CD4-positive, CD25-positive, alpha-beta regulatory T cell (primary cell): Measurements from ENCODE around the gene TEDC1. TPM values are rescaled to one million over a fixed set of nuclear protein-coding genes. Genes with fewer than 3 reads are reported as not detected.
"Not testable (repeated sequence)": the region's sequence is repeated elsewhere in the genome, so short reads cannot be mapped to it uniquely, and the experiment has no call there.

Experiments used
- ATAC-seq, 2 donors: fragments of 150-1000 bp; cut with Tn5 transposase; one replicate each; pipeline ENCODE4 v1.10.0; 2021; ENCODE audit warnings: low read depth in 2 of 2, moderate number of reproducible peaks in 2 of 2, moderate library complexity in 1 of 2
- DNase-seq, 3 donors: peaks; one replicate each; pipeline versions ENCODE4 v3.0.0 to v3.0.0-alpha.2; 2012 to 2022; ENCODE audit warnings: mixed read lengths in 1 of 3
- H3K27ac ChIP-seq: one replicate; pipeline ENCODE4 v1.7.0; 2013; ENCODE audit warnings: mild to moderate bottlenecking, low read length; ENCODE audit not compliant: insufficient read depth, poor library complexity, severe bottlenecking
- H3K27me3 ChIP-seq: one replicate; pipeline ENCODE4 v1.7.0; 2013; ENCODE audit warnings: low read length; ENCODE audit not compliant: control insufficient read depth, insufficient read depth
- H3K36me3 ChIP-seq: one replicate; pipeline ENCODE4 v1.7.0; 2013; ENCODE audit warnings: mild to moderate bottlenecking, low read length, moderate library complexity; ENCODE audit not compliant: control insufficient read depth, insufficient read depth
- H3K4me1 ChIP-seq: 2 replicates; pipeline ENCODE4 v1.7.0; 2013; ENCODE audit warnings: mild to moderate bottlenecking, low read length; ENCODE audit not compliant: insufficient read depth, control insufficient read depth, poor library complexity, severe bottlenecking
- H3K4me3 ChIP-seq: one replicate; pipeline ENCODE4 v1.7.0; 2013; ENCODE audit warnings: low read depth, mild to moderate bottlenecking, low read length, moderate library complexity
- H3K9me3 ChIP-seq, 2 experiments: 1 replicate in 1 of 2; 2 replicates in 1 of 2; pipeline ENCODE4 v1.7.0; 2013; ENCODE audit warnings: low read length in 2 of 2, mild to moderate bottlenecking in 1 of 2, moderate library complexity in 1 of 2; ENCODE audit not compliant: control insufficient read depth in 2 of 2
- H3K27ac Mint-ChIP-seq, 3 donors: one replicate each; pipeline ENCODE4 v1.8.0; 2020 to 2022; ENCODE audit warnings: mild to moderate bottlenecking in 3 of 3, mixed read lengths in 3 of 3, moderate library complexity in 2 of 3
- H3K27me3 Mint-ChIP-seq: one replicate; pipeline ENCODE4 v1.8.0; 2022; ENCODE audit warnings: mild to moderate bottlenecking, mixed read lengths
- H3K36me3 Mint-ChIP-seq: one replicate; pipeline ENCODE4 v1.8.0; 2020; ENCODE audit warnings: mixed read lengths
- H3K4me1 Mint-ChIP-seq, 4 donors: one replicate each; pipeline ENCODE4 v1.8.0; 2020 to 2022; ENCODE audit warnings: mixed read lengths in 4 of 4, mild to moderate bottlenecking in 1 of 4
- H3K4me3 Mint-ChIP-seq, 4 donors: one replicate each; pipeline ENCODE4 v1.8.0; 2020 to 2022; ENCODE audit warnings: mild to moderate bottlenecking in 4 of 4, mixed read lengths in 4 of 4, moderate library complexity in 3 of 4
- H3K9me3 Mint-ChIP-seq, 7 donors: one replicate each; pipeline ENCODE4 v1.8.0; 2020 to 2022; ENCODE audit warnings: mixed read lengths in 7 of 7, mild to moderate bottlenecking in 3 of 7, moderate library complexity in 2 of 7
- polyA plus RNA-seq, 4 donors: library from polyadenylated mRNA; unstranded; fragments of 300-500 nt; fragmentation: Illumina TruSeq; gene quantifications; one replicate each; pipeline ENCODE4 v1.2.3, GENCODE V29; 2021
- total RNA-seq: library from RNA; stranded (reverse); gene quantifications from one replicate; pipeline ENCODE4 v1.2.3, GENCODE V29; 2022

TEDC1 gene
- total and polyA plus RNA-seq, 5 donors from 2014 or later, result 5.5 to 118 (median 8.0) TPM

GRCh38 chr14:105537580-105538474 lies 46.8 kb downstream of the TEDC1 start:
- H3K27ac ChIP-seq, result no peak overlapping the region
- DNase-seq (peak; percentile 44 to 61 (median 55)), ATAC-seq (peak; percentile 73 to 77)
- peaks cover 0 to under 1% of the 10 kb centered on the region in 2 experiments for H3K9me3 ChIP-seq
- Mint-ChIP-seq H3K4me3 (no peak overlapping the region), H3K9me3 (peaks cover 0 to 2% (median 0%) of the 10 kb centered on the region in 7 donors), H3K27ac (peak overlapping the region in 1 of 3 donors; percentile 84), H3K36me3 (no peaks in the 10 kb centered on the region), H3K4me1 (peaks cover 0 to 2% (median 0%) of the 10 kb centered on the region in 4 donors), H3K27me3 (peaks cover 13% of the 10 kb centered on the region)
- no peak overlapping the region for H3K4me3 ChIP-seq
- no peaks in the 10 kb centered on the region for H3K27me3 ChIP-seq
- H3K36me3 ChIP-seq, result no peaks in the 10 kb centered on the region
- peaks cover 6% of the 10 kb centered on the region for H3K4me1 ChIP-seq

GRCh38 chr14:105538481-105539049 lies 47.5 kb downstream of the TEDC1 start:
- Histone ChIP-seq H3K4me3 (no peak overlapping the region), H3K4me1 (peaks cover 6% of the 10 kb centered on the region), H3K9me3 (peaks cover 0 to 6% of the 10 kb centered on the region in 2 experiments), H3K27me3 (peaks cover 2% of the 10 kb centered on the region), H3K27ac (no peak overlapping the region), H3K36me3 (no peaks in the 10 kb centered on the region)
- no peak overlapping the region for H3K4me3 Mint-ChIP-seq
- no peaks in the 10 kb centered on the region for H3K36me3 Mint-ChIP-seq
- peaks cover 18% of the 10 kb centered on the region for H3K27me3 Mint-ChIP-seq
- ATAC-seq (no peak), DNase-seq (no peak)
- peaks cover 0 to 2% (median 0%) of the 10 kb centered on the region in 4 donors for H3K4me1 Mint-ChIP-seq
- H3K9me3 Mint-ChIP-seq, result peaks cover 0 to 2% (median 0%) of the 10 kb centered on the region in 7 donors
- no peak overlapping the region for H3K27ac Mint-ChIP-seq

GRCh38 chr14:105540811-105541210 lies 49.8 kb downstream of the TEDC1 start:
- no peak for DNase-seq
- H3K27me3 Mint-ChIP-seq, result peaks cover 18% of the 10 kb centered on the region
- H3K27me3 ChIP-seq, result peaks cover 8% of the 10 kb centered on the region
- no peak overlapping the region for H3K4me3 ChIP-seq
- peaks cover 6% of the 10 kb centered on the region for H3K4me1 ChIP-seq
- no peaks in the 10 kb centered on the region for H3K36me3 ChIP-seq
- no peak overlapping the region for H3K4me3 Mint-ChIP-seq
- ATAC-seq, result no peak
- peaks cover 0 to 2% (median 1%) of the 10 kb centered on the region in 7 donors for H3K9me3 Mint-ChIP-seq
- H3K27ac ChIP-seq, result no peak overlapping the region
- H3K36me3 Mint-ChIP-seq, result no peaks in the 10 kb centered on the region
- H3K27ac Mint-ChIP-seq, result no peak overlapping the region
- peaks cover 0 to 6% of the 10 kb centered on the region in 2 experiments for H3K9me3 ChIP-seq
- peaks cover 0 to 2% (median 0%) of the 10 kb centered on the region in 4 donors for H3K4me1 Mint-ChIP-seq

GRCh38 chr14:105541218-105541875 lies 50.3 kb downstream of the TEDC1 start:
- DNase-seq (no peak), ATAC-seq (no peak)
- Histone ChIP-seq H3K36me3 (no peaks in the 10 kb centered on the region), H3K4me3 (no peak overlapping the region), H3K27ac (no peak overlapping the region), H3K27me3 (peaks cover 8% of the 10 kb centered on the region), H3K9me3 (peaks cover 0 to 6% of the 10 kb centered on the region in 2 experiments), H3K4me1 (peaks cover 6% of the 10 kb centered on the region)
- no peak overlapping the region for H3K4me3 Mint-ChIP-seq
- peaks cover 18% of the 10 kb centered on the region for H3K27me3 Mint-ChIP-seq
- H3K4me1 Mint-ChIP-seq, result peaks cover 0 to 2% (median 0%) of the 10 kb centered on the region in 4 donors
- peaks cover 0 to 2% (median 1%) of the 10 kb centered on the region in 7 donors for H3K9me3 Mint-ChIP-seq
- H3K27ac Mint-ChIP-seq, result no peak overlapping the region
- no peaks in the 10 kb centered on the region for H3K36me3 Mint-ChIP-seq

GRCh38 chr14:105545676-105546075 lies 54.6 kb downstream of the TEDC1 start:
- not testable (repeated sequence) for H3K9me3 ChIP-seq, H3K36me3 ChIP-seq, H3K4me1 Mint-ChIP-seq, H3K9me3 Mint-ChIP-seq, H3K4me3 ChIP-seq, H3K4me3 Mint-ChIP-seq, H3K36me3 Mint-ChIP-seq, ATAC-seq, H3K27ac Mint-ChIP-seq, H3K27me3 ChIP-seq, H3K27ac ChIP-seq, DNase-seq, H3K4me1 ChIP-seq, H3K27me3 Mint-ChIP-seq

DNA sequence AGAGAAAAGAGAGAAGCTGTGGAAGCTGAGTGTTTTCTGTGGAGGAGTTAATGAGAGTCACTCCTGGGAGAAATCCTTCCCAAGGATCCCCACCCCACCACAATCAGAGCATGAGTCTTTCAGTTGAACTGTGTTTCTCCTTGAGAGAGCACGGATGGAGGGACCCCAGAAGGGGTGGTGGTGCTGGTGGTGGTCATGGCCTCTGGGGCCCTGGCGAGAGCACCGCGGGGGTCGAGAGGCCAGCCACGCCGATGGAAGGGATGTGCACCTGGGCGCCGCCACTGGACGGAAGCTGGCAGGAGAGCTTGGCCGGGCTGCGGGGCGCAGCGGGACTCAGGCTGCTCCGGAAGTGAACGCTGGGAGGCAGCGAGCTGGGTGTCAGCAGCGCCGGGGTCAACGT lies 55.4 kb downstream of the TEDC1 start:
- H3K36me3 ChIP-seq, H3K4me1 Mint-ChIP-seq, H3K4me3 Mint-ChIP-seq, H3K4me3 ChIP-seq, ATAC-seq, H3K4me1 ChIP-seq, H3K9me3 ChIP-seq, H3K27ac ChIP-seq, DNase-seq, H3K36me3 Mint-ChIP-seq, H3K9me3 Mint-ChIP-seq, H3K27me3 ChIP-seq, H3K27ac Mint-ChIP-seq, H3K27me3 Mint-ChIP-seq: not testable (repeated sequence)

GRCh38 chr14:105547072-105547471 lies 56.0 kb downstream of the TEDC1 start:
- H3K4me3 Mint-ChIP-seq, H3K36me3 Mint-ChIP-seq, H3K4me1 Mint-ChIP-seq, H3K9me3 ChIP-seq, H3K4me3 ChIP-seq, DNase-seq, H3K4me1 ChIP-seq, H3K36me3 ChIP-seq, H3K9me3 Mint-ChIP-seq, H3K27ac ChIP-seq, ATAC-seq, H3K27ac Mint-ChIP-seq, H3K27me3 ChIP-seq, H3K27me3 Mint-ChIP-seq: not testable (repeated sequence)
